Natural killer cell (primary cell): Measurements from ENCODE around the gene UBE4B. TPM values are rescaled to one million over a fixed set of nuclear protein-coding genes. Genes with fewer than 3 reads are reported as not detected.
A peak's percentile ranks its signal among the peaks of the same experiment; 100 is the strongest.

Experiments used
- ATAC-seq, 3 donors: fragments of 150-1000 bp in 2 of 3; fragments of 200-7000 bp in 1 of 3; cut with Tn5 transposase; 1 replicate in 1 of 3; 2 replicates in 2 of 3; pipeline ENCODE4 v1.10.0; 2021; ENCODE audit warnings: mild to moderate bottlenecking in 2 of 3, moderate library complexity in 2 of 3
- DNase-seq, 2 donors: peaks; one replicate each; pipeline versions ENCODE4 v3.0.0 to v3.0.0-alpha.2; 2013 to 2021; ENCODE audit warnings: mixed read lengths in 1 of 2
- H3K27ac ChIP-seq: one replicate; pipeline ENCODE4 v1.5.1; 2013; ENCODE audit warnings: mild to moderate bottlenecking, low read length
- H3K27me3 ChIP-seq: one replicate; pipeline ENCODE4 v1.6.1; 2013; ENCODE audit warnings: low read length; ENCODE audit not compliant: control insufficient read depth, insufficient read depth
- H3K36me3 ChIP-seq: one replicate; pipeline ENCODE4 v1.6.1; 2013; ENCODE audit warnings: low read length; ENCODE audit not compliant: control insufficient read depth, insufficient read depth
- H3K4me1 ChIP-seq: one replicate; pipeline ENCODE4 v1.6.1; 2013; ENCODE audit warnings: low read length; ENCODE audit not compliant: control insufficient read depth, insufficient read depth
- H3K4me3 ChIP-seq: one replicate; pipeline ENCODE4 v1.5.1; 2013; ENCODE audit warnings: low read length
- H3K9me3 ChIP-seq: one replicate; pipeline ENCODE4 v1.6.1; 2013; ENCODE audit warnings: low read length; ENCODE audit not compliant: control insufficient read depth, insufficient read depth
- H3K27ac Mint-ChIP-seq, 2 donors: one replicate each; pipeline ENCODE4 v1.8.0; 2022; ENCODE audit warnings: mild to moderate bottlenecking in 2 of 2, mixed read lengths in 2 of 2, moderate library complexity in 1 of 2
- H3K27me3 Mint-ChIP-seq, 2 donors: one replicate each; pipeline ENCODE4 v1.8.0; 2022; ENCODE audit warnings: low read depth in 2 of 2, mixed read lengths in 2 of 2
- H3K36me3 Mint-ChIP-seq: one replicate; pipeline ENCODE4 v1.8.0; 2022; ENCODE audit warnings: mixed read lengths
- H3K4me1 Mint-ChIP-seq, 2 donors: one replicate each; pipeline ENCODE4 v1.8.0; 2022; ENCODE audit warnings: mixed read lengths in 2 of 2
- H3K4me3 Mint-ChIP-seq: one replicate; pipeline ENCODE4 v1.8.0; 2022; ENCODE audit warnings: mild to moderate bottlenecking, moderate library complexity, mixed read lengths
- H3K9me3 Mint-ChIP-seq, 2 donors: one replicate each; pipeline ENCODE4 v1.8.0; 2022; ENCODE audit warnings: mixed read lengths in 2 of 2
- WGBS: methylation state at CpG from one replicate; pipeline ENCODE4 v1.1.7; 2013; ENCODE audit warnings: missing lambda C conversion rate; ENCODE audit not compliant: insufficient coverage; 5-methylcytosine and 5-hydroxymethylcytosine counted together
- intact Hi-C: fragments of 100-400 bp; cut with micrococcal nuclease; formaldehyde crosslinking; loops from one replicate; pipeline ENCODE4 v1.14.2; 2022
- total RNA-seq, 4 donors: library from RNA; stranded (reverse); fragments of 120-200 nt in 1 of 4; gene quantifications; one replicate each; pipeline versions ENCODE4 v1.2.3 to v1.2.4, GENCODE V29; 2013 to 2022
- TF ChIP-seq, protein P1 (sequence below): fragments of 200-600 bp; IDR thresholded peaks from one replicate; pipeline ENCODE4 v1.8.0; 2022; ENCODE audit warnings: antibody characterized with exemption

The UBE4B gene
- total RNA-seq, 3 donors from 2014 or later (not counting 1 experiment from before 2014, with no cell fraction given), result 37.0 to 48.0 (median 41.4) TPM

DNA sequence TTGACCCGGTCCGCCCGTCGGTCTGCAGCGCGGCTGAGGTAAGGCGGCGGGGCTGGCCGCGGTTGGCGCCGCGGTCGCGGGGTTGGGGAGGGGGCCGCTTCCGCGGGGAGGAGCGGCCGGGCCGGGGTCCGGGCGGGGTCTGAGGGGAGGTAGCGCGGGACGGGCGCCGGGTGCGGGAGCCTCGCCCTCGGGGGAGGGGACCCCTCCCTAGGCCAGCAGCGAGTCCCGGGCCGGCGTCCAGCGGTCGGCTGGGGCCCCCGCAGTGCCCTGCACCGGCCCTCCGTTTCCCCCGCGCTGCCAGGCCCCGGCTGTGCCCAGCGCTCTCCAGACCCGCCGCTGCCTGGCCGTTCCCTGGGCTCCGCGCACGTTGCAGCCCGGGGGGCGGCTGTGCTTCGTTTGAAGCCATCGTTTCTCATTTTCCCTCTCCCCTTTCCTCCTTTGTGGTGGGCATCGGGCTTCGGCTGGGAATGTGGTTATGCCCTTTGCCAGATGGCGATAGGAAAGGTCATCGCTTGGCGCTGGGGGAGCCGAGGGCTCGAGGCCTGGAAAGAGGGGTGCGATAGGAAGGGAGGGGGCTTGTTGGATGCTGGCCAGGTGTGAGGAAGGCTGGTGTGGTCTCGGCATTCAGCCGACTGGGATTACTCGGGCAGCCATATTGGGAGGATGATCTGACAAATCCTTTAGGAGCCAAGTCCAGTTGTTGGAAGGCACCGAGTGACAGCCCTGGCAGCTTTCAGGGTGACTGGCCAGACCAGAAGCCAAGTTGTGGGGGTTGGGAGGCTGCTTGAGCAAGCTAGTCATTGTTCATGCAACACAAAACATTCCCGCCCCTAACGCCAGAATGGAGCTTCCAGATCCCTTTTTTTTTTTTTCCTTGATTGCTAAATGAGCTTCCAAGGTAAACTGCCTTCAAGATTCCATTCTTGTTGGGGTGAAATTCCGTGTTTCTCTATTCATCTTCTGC, 178.4 kb downstream of the UBE4B start:
- no peaks in the 10 kb centered on the region for H3K27me3 Mint-ChIP-seq
- H3K9me3 ChIP-seq, result no peaks in the 10 kb centered on the region
- TF ChIP-seq, protein P1, sequence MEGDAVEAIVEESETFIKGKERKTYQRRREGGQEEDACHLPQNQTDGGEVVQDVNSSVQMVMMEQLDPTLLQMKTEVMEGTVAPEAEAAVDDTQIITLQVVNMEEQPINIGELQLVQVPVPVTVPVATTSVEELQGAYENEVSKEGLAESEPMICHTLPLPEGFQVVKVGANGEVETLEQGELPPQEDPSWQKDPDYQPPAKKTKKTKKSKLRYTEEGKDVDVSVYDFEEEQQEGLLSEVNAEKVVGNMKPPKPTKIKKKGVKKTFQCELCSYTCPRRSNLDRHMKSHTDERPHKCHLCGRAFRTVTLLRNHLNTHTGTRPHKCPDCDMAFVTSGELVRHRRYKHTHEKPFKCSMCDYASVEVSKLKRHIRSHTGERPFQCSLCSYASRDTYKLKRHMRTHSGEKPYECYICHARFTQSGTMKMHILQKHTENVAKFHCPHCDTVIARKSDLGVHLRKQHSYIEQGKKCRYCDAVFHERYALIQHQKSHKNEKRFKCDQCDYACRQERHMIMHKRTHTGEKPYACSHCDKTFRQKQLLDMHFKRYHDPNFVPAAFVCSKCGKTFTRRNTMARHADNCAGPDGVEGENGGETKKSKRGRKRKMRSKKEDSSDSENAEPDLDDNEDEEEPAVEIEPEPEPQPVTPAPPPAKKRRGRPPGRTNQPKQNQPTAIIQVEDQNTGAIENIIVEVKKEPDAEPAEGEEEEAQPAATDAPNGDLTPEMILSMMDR, result no peak
- DNase-seq (peak; percentile 20 to 36), ATAC-seq (no peak)
- WGBS, result 6% methylated on average over 69 of the region's 69 CpGs
- H3K9me3 Mint-ChIP-seq, result no peaks in the 10 kb centered on the region
- peaks cover 15% of the 10 kb centered on the region for H3K4me1 ChIP-seq
- peak overlapping the region; percentile 45 for H3K4me3 ChIP-seq
- peaks cover 4% of the 10 kb centered on the region for H3K27me3 ChIP-seq
- no peak overlapping the region for H3K27ac ChIP-seq
- peak overlapping the region; percentile 54 for H3K4me3 Mint-ChIP-seq
- H3K27ac Mint-ChIP-seq, result peak overlapping the region; percentile 32 to 80
- peaks cover 28 to 35% of the 10 kb centered on the region in 2 donors for H3K4me1 Mint-ChIP-seq
- no peaks in the 10 kb centered on the region for H3K36me3 ChIP-seq
- intact Hi-C loops, result loop anchor here (1.0 kb wide), 2 partner anchors 127 to 217 kb away; no protein-coding TSS in a partner anchor
- no peaks in the 10 kb centered on the region for H3K36me3 Mint-ChIP-seq

DNA sequence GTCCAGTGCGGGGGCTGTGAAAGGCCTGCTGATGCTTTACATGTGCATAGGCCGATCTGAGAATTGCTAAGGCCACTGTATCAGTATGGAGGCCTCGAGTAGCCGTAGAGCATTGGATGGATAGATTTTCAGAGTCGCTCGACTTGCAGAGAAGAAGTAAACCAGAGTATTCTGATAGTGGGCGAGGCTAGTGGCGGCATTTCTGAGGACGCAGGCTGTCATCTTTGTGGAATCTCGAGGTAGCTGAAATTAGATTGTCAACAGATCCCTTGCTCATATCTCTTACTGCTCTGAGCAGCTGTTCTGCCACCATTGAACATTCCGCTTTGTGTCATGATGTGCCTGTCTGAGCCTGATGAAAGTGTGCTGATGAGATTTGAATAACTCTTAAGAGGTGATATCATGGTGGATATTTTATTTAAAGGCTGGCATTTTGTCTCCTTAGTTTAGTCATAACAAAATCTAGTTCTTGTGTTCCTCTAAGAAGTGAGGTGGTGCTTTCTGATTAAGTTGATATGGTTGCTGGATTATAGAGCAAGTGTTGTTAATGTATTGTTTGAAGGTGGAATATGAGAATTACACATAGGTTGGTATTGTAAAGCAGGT, 179.2 kb downstream of the UBE4B start:
- H3K27me3 Mint-ChIP-seq, result no peaks in the 10 kb centered on the region
- ATAC-seq (no peak), DNase-seq (peak in 1 of 2 donors; percentile 20)
- peaks cover 4% of the 10 kb centered on the region for H3K27me3 ChIP-seq
- TF ChIP-seq, protein P1, result no peak
- H3K4me3 Mint-ChIP-seq, result peak overlapping the region; percentile 54
- peaks cover 35 to 42% of the 10 kb centered on the region in 2 donors for H3K4me1 Mint-ChIP-seq
- H3K36me3 Mint-ChIP-seq, result no peaks in the 10 kb centered on the region
- H3K27ac ChIP-seq, result no peak overlapping the region
- WGBS, result 96% methylated on average over 11 of the region's 11 CpGs
- H3K9me3 ChIP-seq, result no peaks in the 10 kb centered on the region
- no peaks in the 10 kb centered on the region for H3K9me3 Mint-ChIP-seq
- no peak overlapping the region for H3K4me3 ChIP-seq
- intact Hi-C loops, result no loop called here
- H3K36me3 ChIP-seq, result no peaks in the 10 kb centered on the region
- H3K4me1 ChIP-seq, result peaks cover 15% of the 10 kb centered on the region
- peak overlapping the region; percentile 32 to 80 for H3K27ac Mint-ChIP-seq

DNA sequence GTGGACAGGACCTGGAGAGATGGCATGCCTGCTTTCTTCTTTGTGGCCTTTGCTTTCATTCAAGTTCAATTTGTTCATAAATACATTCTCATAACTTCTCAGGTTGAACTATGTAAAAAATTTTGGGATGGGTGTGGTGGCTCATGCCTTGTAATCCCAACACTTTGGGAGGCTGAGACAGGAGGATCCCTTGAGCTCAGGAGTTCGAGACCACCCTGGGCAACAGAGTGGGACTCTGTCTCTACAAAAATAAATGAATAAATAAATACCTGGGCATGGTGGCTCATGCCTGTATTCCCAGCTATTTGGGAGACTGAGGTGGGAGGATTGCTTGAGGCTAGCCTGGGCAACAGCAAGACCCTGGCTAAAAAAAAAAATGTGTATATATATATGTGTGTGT, 179.7 kb downstream of the UBE4B start:
- 100% methylated on average over 1 of the region's 1 CpG for WGBS
- Mint-ChIP-seq H3K36me3 (no peaks in the 10 kb centered on the region), H3K27me3 (no peaks in the 10 kb centered on the region), H3K4me1 (peaks cover 35 to 44% of the 10 kb centered on the region in 2 donors), H3K27ac (peak overlapping the region; percentile 32 to 80), H3K4me3 (peak overlapping the region; percentile 54), H3K9me3 (no peaks in the 10 kb centered on the region)
- no peak overlapping the region for H3K27ac ChIP-seq
- DNase-seq, result no peak
- H3K9me3 ChIP-seq, result no peaks in the 10 kb centered on the region
- peaks cover 15% of the 10 kb centered on the region for H3K4me1 ChIP-seq
- H3K27me3 ChIP-seq, result peaks cover 4% of the 10 kb centered on the region
- no peak for ATAC-seq
- intact Hi-C loops, result no loop called here
- TF ChIP-seq, protein P1, result no peak
- H3K4me3 ChIP-seq, result no peak overlapping the region
- H3K36me3 ChIP-seq, result no peaks in the 10 kb centered on the region
